Mesothelial cell of epicardium (in vitro differentiated cells): ENCODE data around the gene SUPT16H. TPM values are rescaled to one million over a fixed set of nuclear protein-coding genes. Genes with fewer than 3 reads are reported as not detected.

Experiments used
- DNase-seq, 2 experiments: peaks; one replicate each; pipeline ENCODE4 v3.0.0; 2021; ENCODE audit warnings: low spot score in 2 of 2; ENCODE audit not compliant: unreplicated experiment in 2 of 2
- H3K27ac Mint-ChIP-seq: 2 replicates; pipeline ENCODE4 v1.8.0; 2021; ENCODE audit warnings: mixed read lengths
- H3K27me3 Mint-ChIP-seq: 2 replicates; pipeline ENCODE4 v1.8.0; 2021; ENCODE audit warnings: low read depth, mixed read lengths
- H3K36me3 Mint-ChIP-seq: 2 replicates; pipeline ENCODE4 v1.8.0; 2021; ENCODE audit warnings: mixed read lengths
- H3K4me1 Mint-ChIP-seq: 2 replicates; pipeline ENCODE4 v1.8.0; 2021; ENCODE audit warnings: mixed read lengths
- H3K4me3 Mint-ChIP-seq: 2 replicates; pipeline ENCODE4 v1.8.0; 2021; ENCODE audit warnings: mild to moderate bottlenecking, moderate library complexity, mixed read lengths
- H3K9me3 Mint-ChIP-seq: 2 replicates; pipeline ENCODE4 v1.8.0; 2021; ENCODE audit warnings: mixed read lengths
- total RNA-seq: library from RNA; stranded (reverse); gene quantifications from 3 replicates; pipeline ENCODE4 v1.2.1, GENCODE V29; 2021
- TF ChIP-seq, protein P1 (sequence below): fragments of 200-600 bp; sonication (generic); IDR thresholded peaks from one replicate; pipeline ENCODE4 v1.5.0; 2021; ENCODE audit warnings: antibody characterized with exemption; ENCODE audit not compliant: unreplicated experiment

The SUPT16H gene
- total RNA-seq, 1 donor from 2014 or later = 102 TPM

GRCh38 chr14:21415329-21415728 lies 31.5 kb upstream of the SUPT16H start:
- no peak for DNase-seq
- Mint-ChIP-seq H3K27me3 (no peaks in the 10 kb centered on the region), H3K4me3 (no peak overlapping the region), H3K27ac (no peak overlapping the region), H3K36me3 (peaks cover 55% of the 10 kb centered on the region), H3K9me3 (no peaks in the 10 kb centered on the region), H3K4me1 (no peaks in the 10 kb centered on the region)
- TF ChIP-seq, protein P1, sequence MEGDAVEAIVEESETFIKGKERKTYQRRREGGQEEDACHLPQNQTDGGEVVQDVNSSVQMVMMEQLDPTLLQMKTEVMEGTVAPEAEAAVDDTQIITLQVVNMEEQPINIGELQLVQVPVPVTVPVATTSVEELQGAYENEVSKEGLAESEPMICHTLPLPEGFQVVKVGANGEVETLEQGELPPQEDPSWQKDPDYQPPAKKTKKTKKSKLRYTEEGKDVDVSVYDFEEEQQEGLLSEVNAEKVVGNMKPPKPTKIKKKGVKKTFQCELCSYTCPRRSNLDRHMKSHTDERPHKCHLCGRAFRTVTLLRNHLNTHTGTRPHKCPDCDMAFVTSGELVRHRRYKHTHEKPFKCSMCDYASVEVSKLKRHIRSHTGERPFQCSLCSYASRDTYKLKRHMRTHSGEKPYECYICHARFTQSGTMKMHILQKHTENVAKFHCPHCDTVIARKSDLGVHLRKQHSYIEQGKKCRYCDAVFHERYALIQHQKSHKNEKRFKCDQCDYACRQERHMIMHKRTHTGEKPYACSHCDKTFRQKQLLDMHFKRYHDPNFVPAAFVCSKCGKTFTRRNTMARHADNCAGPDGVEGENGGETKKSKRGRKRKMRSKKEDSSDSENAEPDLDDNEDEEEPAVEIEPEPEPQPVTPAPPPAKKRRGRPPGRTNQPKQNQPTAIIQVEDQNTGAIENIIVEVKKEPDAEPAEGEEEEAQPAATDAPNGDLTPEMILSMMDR = no peak

GRCh38 chr14:21414137-21414631 lies 30.4 kb upstream of the SUPT16H start:
- Mint-ChIP-seq H3K4me1 (no peaks in the 10 kb centered on the region), H3K36me3 (peaks cover 61% of the 10 kb centered on the region), H3K9me3 (no peaks in the 10 kb centered on the region), H3K27ac (no peak overlapping the region), H3K27me3 (no peaks in the 10 kb centered on the region), H3K4me3 (no peak overlapping the region)
- DNase-seq = no peak
- TF ChIP-seq, protein P1 = no peak

DNA sequence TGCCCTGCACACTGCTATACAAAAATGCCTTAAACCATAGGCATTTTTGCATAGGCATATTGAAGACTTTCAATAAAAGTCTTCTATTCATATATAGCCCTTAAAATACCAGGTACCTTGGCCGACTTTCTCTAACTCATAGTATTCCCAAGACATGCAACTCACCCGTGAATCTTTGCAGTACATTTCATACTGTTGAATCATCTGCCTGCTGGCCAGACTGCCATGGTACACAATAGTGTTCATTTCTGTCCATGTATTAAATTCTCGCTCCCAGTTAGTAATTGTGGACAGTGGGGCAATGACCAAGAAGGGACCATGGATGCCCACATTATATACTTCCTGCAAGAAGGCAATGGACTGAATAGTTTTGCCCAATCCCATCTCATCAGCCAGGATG lies 24.3 kb upstream of the SUPT16H start:
- DNase-seq = no peak
- Mint-ChIP-seq H3K27me3 (no peaks in the 10 kb centered on the region), H3K36me3 (peaks cover 70% of the 10 kb centered on the region), H3K4me3 (no peak overlapping the region), H3K27ac (no peak overlapping the region), H3K4me1 (no peaks in the 10 kb centered on the region), H3K9me3 (no peaks in the 10 kb centered on the region)
- TF ChIP-seq, protein P1 = no peak

GRCh38 chr14:21406213-21406612 lies 22.4 kb upstream of the SUPT16H start:
- Mint-ChIP-seq H3K4me3 (no peak overlapping the region), H3K27ac (no peak overlapping the region), H3K9me3 (no peaks in the 10 kb centered on the region), H3K4me1 (no peaks in the 10 kb centered on the region), H3K36me3 (peaks cover 69% of the 10 kb centered on the region), H3K27me3 (no peaks in the 10 kb centered on the region)
- DNase-seq = no peak
- TF ChIP-seq, protein P1 = no peak

- no peaks in the 10 kb centered on the region for H3K9me3 Mint-ChIP-seq
- H3K36me3 Mint-ChIP-seq = peaks cover 70% of the 10 kb centered on the region
- TF ChIP-seq, protein P1 = no peak
- no peak overlapping the region for H3K27ac Mint-ChIP-seq
- no peak overlapping the region for H3K4me3 Mint-ChIP-seq
- DNase-seq = no peak
- H3K4me1 Mint-ChIP-seq = no peaks in the 10 kb centered on the region
- no peaks in the 10 kb centered on the region for H3K27me3 Mint-ChIP-seq
Measured at GRCh38 chr14:21405097-21405496, 21.3 kb upstream of the SUPT16H start.
